ENCODE results near the gene TMEM51. TPM values are rescaled to one million over a fixed set of nuclear protein-coding genes. Genes with fewer than 3 reads are reported as not detected.

Gene TMEM51
- total and polyA plus RNA-seq, 2 of the 13 experiments (the other 11 are each of a cell fraction or from before 2014, with no cell fraction given), result 12.2 to 22.3 TPM

GRCh38 chr1:15139654-15140350 lies 13.7 kb upstream of the TMEM51 start (continued):
- peak; percentile 53; the same call in 1 of the 2 replicates for TF ChIP-seq ZBTB4 (CRISPR knock-in tag; IDR thresholded peaks at IDR 0.05; ENCODE audit: borderline replicate concordance)
- no peak for TF ChIP-seq ETS1 (CRISPR knock-in tag; IDR thresholded peaks at IDR 0.05)
- no peak for TF ChIP-seq ZNF564 (CRISPR knock-in tag; IDR thresholded peaks at IDR 0.05)
- no peak for TF ChIP-seq MED13 (CRISPR knock-in tag; IDR thresholded peaks at IDR 0.05)
- TF ChIP-seq ARHGAP35 (CRISPR knock-in tag; IDR thresholded peaks at IDR 0.05; ENCODE audit: borderline replicate concordance), result no peak
- no peak for TF ChIP-seq ZNF704 (CRISPR knock-in tag; IDR thresholded peaks at IDR 0.05; ENCODE audit: borderline replicate concordance)
- no peak; the same call in 1 of the 2 replicates for TF ChIP-seq NR0B2 (CRISPR knock-in tag; IDR thresholded peaks at IDR 0.05)
- no peak for TF ChIP-seq PRMT3 (CRISPR knock-in tag; IDR thresholded peaks at IDR 0.05; ENCODE audit: borderline replicate concordance, low read depth)
- TF ChIP-seq RERE (CRISPR knock-in tag; IDR thresholded peaks at IDR 0.05; ENCODE audit: low read depth), result peak; percentile 66; the same call in 1 of the 2 replicates
- no peak for TF ChIP-seq LCORL (IDR thresholded peaks at IDR 0.05)
- TF ChIP-seq LCORL (CRISPR knock-in tag; IDR thresholded peaks at IDR 0.05), result peak; percentile 95
- peak; percentile 73; the same call in 1 of the 2 replicates for TF ChIP-seq ETV5 (CRISPR knock-in tag; IDR thresholded peaks at IDR 0.05; ENCODE audit: borderline replicate concordance)
